Liver (tissue), 3 donors: ENCODE data around the gene ZC3H6.
"Not testable (repeated sequence)": the region's sequence is repeated elsewhere in the genome, so short reads cannot be mapped to it uniquely, and the experiment has no call there.

Experiments used
- ATF3 ChIP-seq: IDR thresholded peaks from 2 replicates; pipeline ENCODE4 v1.6.1; 2016; ENCODE audit warnings: antibody characterized with exemption
- CTCF ChIP-seq: fragments of 150-350 bp; IDR thresholded peaks from 2 replicates; pipeline ENCODE4 v1.5.1; 2017; ENCODE audit warnings: improper control_type of control experiment, low read depth, low read length; ENCODE audit not compliant: missing input control
- GABPA ChIP-seq, 2 donors: IDR thresholded peaks in 1 of 2; conservative IDR thresholded peaks in 1 of 2; 2 replicates each; pipeline ENCODE4 v1.6.1; 2016; ENCODE audit warnings: antibody characterized with exemption in 2 of 2, mild to moderate bottlenecking in 1 of 2, moderate library complexity in 1 of 2
- JUND ChIP-seq, 2 donors: IDR thresholded peaks; 2 replicates each; pipeline ENCODE4 v1.6.1; 2016; ENCODE audit warnings: antibody characterized with exemption in 2 of 2
- MAX ChIP-seq: IDR thresholded peaks from 2 replicates; pipeline ENCODE4 v1.6.1; 2016; ENCODE audit warnings: antibody characterized with exemption
- ZBTB33 ChIP-seq: IDR thresholded peaks from 2 replicates; pipeline ENCODE4 v1.6.1; 2016; ENCODE audit warnings: antibody characterized with exemption
- donor health status: healthy.
- donor health status: healthy.

GRCh38 chr2:112352292-112352691, 76.9 kb downstream of the ZC3H6 start:
- not testable (repeated sequence) for TF ChIP-seq CTCF; GABPA (IDR thresholded peaks at IDR 0.05 in 1 of 2, conservative IDR thresholded peaks at IDR 0.05 in 1 of 2); ZBTB33; MAX; ATF3; JUND (IDR thresholded peaks at IDR 0.05)
